Erythroblast (primary cell): ENCODE results near the gene PTPRT.

Source experiments
- GATA1 ChIP-seq: IDR thresholded peaks from 2 replicates; pipeline ENCODE4 v1.6.1; 2011; ENCODE audit warnings: low read depth, mild to moderate bottlenecking, control low read depth, low read length, moderate library complexity
- POLR2A ChIP-seq: IDR thresholded peaks from 2 replicates; pipeline ENCODE4 v1.6.1; 2011; ENCODE audit warnings: mild to moderate bottlenecking, low read length

DNA sequence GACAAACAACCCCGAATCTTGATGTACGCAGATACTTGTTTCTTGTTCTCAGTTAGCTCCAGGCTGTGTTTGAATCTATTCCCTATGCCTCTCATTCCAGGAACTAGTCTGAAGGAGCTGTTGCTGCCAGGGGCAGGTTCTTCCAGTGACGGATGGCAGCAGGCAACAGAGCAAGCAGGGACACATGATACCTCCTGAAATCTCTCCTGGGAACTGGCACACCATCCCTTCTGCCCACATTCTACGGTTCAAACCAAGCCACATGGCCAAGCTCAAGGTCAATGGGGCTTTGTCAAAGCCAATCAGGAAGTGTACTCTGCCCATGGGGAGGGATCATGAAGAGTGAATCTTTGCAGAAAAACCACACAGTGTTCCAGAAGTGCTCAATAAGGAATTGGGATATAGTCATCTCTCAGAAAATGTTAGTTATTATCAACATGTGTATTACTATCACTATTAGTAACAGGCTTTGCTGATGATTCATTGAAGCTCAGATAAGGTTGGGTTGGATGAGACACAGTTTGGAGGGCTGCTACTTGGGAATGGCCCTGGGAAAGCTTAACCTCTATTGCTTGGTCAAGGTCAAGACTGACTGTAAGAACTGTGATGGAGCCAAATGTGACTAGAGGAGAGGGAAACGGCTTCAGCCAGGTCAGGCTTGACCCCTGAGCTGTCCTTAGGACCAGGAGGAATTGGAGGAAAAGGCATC is 454.9 kb downstream of the PTPRT start:
- TF ChIP-seq POLR2A (no peak), GATA1 (no peak)
